WERI-Rb-1 (cell line): ENCODE measurements around the gene KCNQ1OT1.

Experiments
- DNase-seq: peaks from one replicate; pipeline ENCODE4 v3.0.0-alpha.2; 2020
- H3K27ac ChIP-seq: fragments of 250-450 bp; sonication (Bioruptor Pico); 2 replicates; pipeline ENCODE4 v1.5.1; 2020; ENCODE audit warnings: mild to moderate bottlenecking, moderate library complexity
- H3K27me3 ChIP-seq: fragments of 250-450 bp; sonication (Bioruptor Pico); 2 replicates; pipeline ENCODE4 v1.5.1; 2021; ENCODE audit warnings: mild to moderate bottlenecking, low read depth, moderate library complexity; ENCODE audit not compliant: insufficient read depth, severe bottlenecking
- H3K36me3 ChIP-seq: fragments of 250-450 bp; sonication (Bioruptor Pico); 2 replicates; pipeline ENCODE4 v1.5.1; 2020; ENCODE audit warnings: mild to moderate bottlenecking, moderate library complexity
- H3K4me3 ChIP-seq: 2 replicates; pipeline ENCODE4 v1.5.1; 2011; ENCODE audit warnings: low read depth, mild to moderate bottlenecking, control low read depth, low read length
- H3K9me3 ChIP-seq: fragments of 250-450 bp; sonication (Bioruptor Pico); 2 replicates; pipeline ENCODE4 v1.5.1; 2021; ENCODE audit warnings: mild to moderate bottlenecking, moderate library complexity; ENCODE audit not compliant: severe bottlenecking
- TF ChIP-seq, protein P1 (sequence below): IDR thresholded peaks from 2 replicates; pipeline ENCODE4 v1.5.1; 2011; ENCODE audit warnings: low read depth, mild to moderate bottlenecking, control low read depth, inconsistent platforms, low read length

The KCNQ1OT1 gene

DNA sequence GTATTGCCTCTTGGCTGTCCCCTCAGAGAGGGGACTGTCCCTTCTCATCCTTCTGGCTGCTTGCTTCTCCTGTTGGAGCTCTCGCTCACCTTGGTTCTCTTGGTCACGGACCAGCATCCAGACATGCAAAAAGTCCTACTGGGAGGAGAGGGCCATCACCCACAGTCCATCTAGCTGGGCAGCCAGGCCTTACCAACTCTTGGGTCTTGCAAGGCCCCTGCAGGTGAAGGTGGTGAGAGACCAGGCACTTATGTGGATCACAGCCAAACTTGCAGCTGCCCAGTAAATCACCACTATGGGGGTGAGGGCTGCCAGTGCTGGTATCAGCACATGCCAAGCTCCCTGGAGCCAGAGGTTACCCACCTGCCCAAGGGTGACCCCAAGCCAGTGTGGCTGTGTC is 36.3 kb downstream of the KCNQ1OT1 start:
- Histone ChIP-seq H3K36me3 (no peaks in the 10 kb centered on the region; the same call in 1 of the 2 replicates), H3K27ac (no peak overlapping the region), H3K9me3 (peaks cover 14% of the 10 kb centered on the region), H3K4me3 (no peak overlapping the region), H3K27me3 (no peaks in the 10 kb centered on the region)
- TF ChIP-seq, protein P1, sequence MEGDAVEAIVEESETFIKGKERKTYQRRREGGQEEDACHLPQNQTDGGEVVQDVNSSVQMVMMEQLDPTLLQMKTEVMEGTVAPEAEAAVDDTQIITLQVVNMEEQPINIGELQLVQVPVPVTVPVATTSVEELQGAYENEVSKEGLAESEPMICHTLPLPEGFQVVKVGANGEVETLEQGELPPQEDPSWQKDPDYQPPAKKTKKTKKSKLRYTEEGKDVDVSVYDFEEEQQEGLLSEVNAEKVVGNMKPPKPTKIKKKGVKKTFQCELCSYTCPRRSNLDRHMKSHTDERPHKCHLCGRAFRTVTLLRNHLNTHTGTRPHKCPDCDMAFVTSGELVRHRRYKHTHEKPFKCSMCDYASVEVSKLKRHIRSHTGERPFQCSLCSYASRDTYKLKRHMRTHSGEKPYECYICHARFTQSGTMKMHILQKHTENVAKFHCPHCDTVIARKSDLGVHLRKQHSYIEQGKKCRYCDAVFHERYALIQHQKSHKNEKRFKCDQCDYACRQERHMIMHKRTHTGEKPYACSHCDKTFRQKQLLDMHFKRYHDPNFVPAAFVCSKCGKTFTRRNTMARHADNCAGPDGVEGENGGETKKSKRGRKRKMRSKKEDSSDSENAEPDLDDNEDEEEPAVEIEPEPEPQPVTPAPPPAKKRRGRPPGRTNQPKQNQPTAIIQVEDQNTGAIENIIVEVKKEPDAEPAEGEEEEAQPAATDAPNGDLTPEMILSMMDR = no peak
- DNase-seq = no peak

DNA sequence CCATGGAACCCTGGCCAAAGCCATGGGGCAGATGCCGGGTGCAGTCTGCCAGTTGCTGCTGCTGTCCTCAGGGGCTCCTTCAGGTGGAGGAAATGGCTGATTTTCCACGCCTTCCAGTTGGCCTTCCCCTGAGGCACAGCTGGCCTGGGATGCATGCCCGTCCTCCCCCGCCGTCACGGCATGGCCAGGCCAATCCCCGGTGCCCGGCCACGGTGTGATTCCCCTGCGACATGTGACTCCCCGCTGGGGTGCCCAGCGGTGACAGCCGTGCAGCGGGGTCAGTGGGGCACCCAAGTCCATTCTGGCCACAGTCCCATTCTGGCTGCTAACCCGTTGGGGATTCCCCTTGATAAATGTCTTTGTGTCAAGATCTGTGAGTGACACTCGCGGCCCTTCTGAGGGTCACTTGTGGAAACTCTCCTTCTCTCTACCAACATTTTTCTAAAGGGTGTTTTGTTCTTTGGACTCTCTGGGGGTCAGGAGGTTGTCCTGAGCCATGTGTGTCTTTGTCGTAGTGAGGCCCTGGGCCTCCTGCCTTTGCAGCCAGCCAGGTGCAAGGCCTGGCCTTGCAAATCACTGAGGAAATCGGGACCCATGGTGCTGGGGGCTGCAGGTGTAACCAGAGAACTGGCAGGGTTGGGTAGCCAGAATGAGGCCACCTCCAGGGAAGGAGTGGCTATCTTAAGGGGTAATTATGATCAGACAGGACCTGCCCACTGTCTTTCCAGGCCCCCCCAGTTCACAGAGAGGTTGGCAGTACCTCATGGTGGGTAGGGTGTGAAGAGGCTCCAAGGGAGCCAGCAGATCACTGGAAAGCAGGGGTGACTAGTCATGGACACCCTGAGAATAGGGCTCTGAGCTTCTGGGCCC is 37.1 kb downstream of the KCNQ1OT1 start:
- no peak overlapping the region for H3K4me3 ChIP-seq

DNA sequence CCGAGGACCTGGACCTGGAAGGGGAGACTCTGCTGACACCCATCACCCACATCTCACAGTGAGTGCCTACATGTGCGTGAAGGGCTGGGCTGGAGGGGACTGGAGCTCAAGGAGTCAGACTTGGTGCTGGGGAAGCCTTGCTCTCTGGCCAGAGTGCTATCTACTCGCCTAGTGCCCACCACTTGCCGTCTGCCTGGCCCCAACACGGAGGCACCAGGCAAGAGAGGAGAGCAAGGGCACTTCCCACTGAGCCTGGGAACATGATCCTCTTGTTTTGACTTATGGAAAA is 37.8 kb downstream of the KCNQ1OT1 start:
- H3K27ac ChIP-seq = no peak overlapping the region
- no peak for DNase-seq
- no peaks in the 10 kb centered on the region for H3K36me3 ChIP-seq
- no peaks in the 10 kb centered on the region for H3K27me3 ChIP-seq
- TF ChIP-seq, protein P1 = no peak
- no peak overlapping the region for H3K4me3 ChIP-seq
- H3K9me3 ChIP-seq = peaks cover 14% of the 10 kb centered on the region

More for the DNA sequence above, 37.1 kb downstream of the KCNQ1OT1 start:
- TF ChIP-seq, protein P1 = no peak
- H3K36me3 ChIP-seq = no peaks in the 10 kb centered on the region; the same call in 1 of the 2 replicates
- no peaks in the 10 kb centered on the region for H3K27me3 ChIP-seq
- H3K27ac ChIP-seq = no peak overlapping the region
- peaks cover 14% of the 10 kb centered on the region for H3K9me3 ChIP-seq
- DNase-seq = no peak

DNA sequence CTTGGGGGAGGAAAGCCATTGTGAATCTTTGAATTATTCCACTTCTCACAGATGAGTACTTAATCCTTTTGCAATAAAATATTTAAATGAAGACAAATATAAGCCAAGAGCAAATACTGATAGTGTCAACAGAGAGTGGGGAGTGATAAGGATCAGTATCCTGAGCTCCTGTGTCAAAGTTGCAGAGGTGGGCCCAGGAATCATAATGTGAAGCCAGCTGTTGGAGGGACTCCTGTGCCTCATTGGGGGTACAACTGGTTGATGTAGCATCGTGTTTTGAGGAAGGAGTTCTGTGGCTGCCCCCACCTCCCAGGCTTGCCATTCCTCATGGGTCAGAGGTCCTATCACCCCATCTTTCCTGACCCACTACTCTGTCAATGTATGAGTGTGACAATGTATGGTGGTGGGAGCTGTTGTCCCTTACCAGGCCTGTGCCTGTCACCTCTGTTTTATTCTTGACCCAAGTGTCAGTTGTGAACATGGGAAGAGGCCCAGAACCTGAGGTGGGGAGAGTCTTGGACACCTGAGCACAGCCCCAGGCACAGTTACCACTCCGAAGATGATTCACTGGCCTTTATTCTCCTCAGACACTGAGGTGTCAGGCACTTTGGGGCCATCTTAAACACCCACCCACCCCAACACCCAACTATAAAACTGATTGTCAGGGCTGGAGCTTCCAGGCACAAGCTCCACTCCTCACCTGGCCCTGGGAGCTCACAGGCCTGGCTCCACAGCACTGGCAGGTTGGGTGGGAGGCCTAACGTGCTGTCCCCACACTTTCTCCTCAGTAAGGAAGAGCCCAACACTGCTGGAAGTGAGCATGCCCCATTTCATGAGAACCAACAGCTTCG is 38.4 kb downstream of the KCNQ1OT1 start:
- Histone ChIP-seq H3K27ac (no peak overlapping the region), H3K36me3 (no peaks in the 10 kb centered on the region), H3K27me3 (no peaks in the 10 kb centered on the region), H3K9me3 (peaks cover 14% of the 10 kb centered on the region), H3K4me3 (no peak overlapping the region)
- TF ChIP-seq, protein P1 = no peak
- no peak for DNase-seq

DNA sequence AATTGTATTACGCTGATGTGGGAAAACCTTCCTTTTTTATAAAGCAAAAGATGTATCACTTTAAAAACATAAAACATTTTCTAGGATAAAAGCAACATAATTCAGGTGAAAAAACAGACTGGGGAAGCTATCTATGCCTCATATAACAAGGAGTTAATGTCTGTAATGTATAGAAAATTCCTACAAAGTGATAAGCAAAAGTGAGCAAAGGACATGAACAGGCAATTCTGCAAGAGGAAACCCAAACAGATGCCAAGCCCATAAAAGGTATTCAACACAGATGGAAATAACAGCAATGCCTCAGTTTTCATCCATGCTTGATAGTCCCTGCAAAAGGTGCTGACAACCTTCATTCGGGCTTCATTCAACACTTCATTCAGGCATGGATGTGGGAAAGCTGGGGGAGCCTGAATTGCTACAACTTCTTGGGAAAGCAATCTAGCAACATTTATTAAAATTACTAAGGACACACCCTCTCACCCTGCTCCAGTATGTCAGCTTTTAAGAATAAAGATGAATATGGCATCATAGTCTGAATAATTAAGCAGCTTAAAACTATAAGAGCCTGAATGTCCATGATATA is 39.3 kb downstream of the KCNQ1OT1 start:
- Histone ChIP-seq H3K4me3 (no peak overlapping the region), H3K9me3 (peaks cover 14% of the 10 kb centered on the region), H3K36me3 (no peaks in the 10 kb centered on the region), H3K27me3 (no peaks in the 10 kb centered on the region), H3K27ac (no peak overlapping the region)
- no peak for DNase-seq
- TF ChIP-seq, protein P1 = no peak
